A673 (cell line): ENCODE results near the gene SLC4A9.

Experiments
- CTCF ChIP-seq: fragments of 300-800, 200-600 bp; sonication (generic); conservative IDR thresholded peaks from 2 replicates; pipeline ENCODE4 v1.5.1; 2017; ENCODE audit warnings: low read depth, mild to moderate bottlenecking, antibody characterized with exemption, low read length, moderate library complexity, mixed read lengths
- EZH2 ChIP-seq: fragments of 200-600 bp; sonication (generic); IDR thresholded peaks from 2 replicates; pipeline ENCODE4 v1.6.1; 2017; ENCODE audit warnings: borderline replicate concordance, low read depth, mild to moderate bottlenecking, mixed read lengths, antibody characterized with exemption, low read length; ENCODE audit not compliant: poor library complexity, severe bottlenecking

- no peak for TF ChIP-seq EZH2
- no peak for TF ChIP-seq CTCF
These were observed 37.0 kb upstream of the SLC4A9 start for GRCh38 chr5:140322751-140323731.
